GM06990 (cell line): ENCODE results near the gene GRHPR.

Experiments used
- DNase-seq: peaks from one replicate; pipeline ENCODE4 v3.0.0-alpha.2; 2011; ENCODE audit not compliant: insufficient read length; ENCODE audit errors: extremely low read depth
- H3K27me3 ChIP-seq: replicated peaks from 2 replicates; pipeline ENCODE4 v1.6.0; 2011; ENCODE audit warnings: low read length; ENCODE audit not compliant: control insufficient read depth, insufficient read depth
- H3K36me3 ChIP-seq: 2 replicates; pipeline ENCODE4 v1.5.1; 2011; ENCODE audit warnings: low read length; ENCODE audit not compliant: control insufficient read depth, insufficient read depth
- H3K4me3 ChIP-seq: replicated peaks from 2 replicates; pipeline ENCODE4 v1.5.1; 2011; ENCODE audit warnings: low read depth, mild to moderate bottlenecking, control low read depth, low read length
- TF ChIP-seq, protein P1 (sequence below): IDR thresholded peaks from 2 replicates; pipeline ENCODE4 v1.5.1; 2011; ENCODE audit warnings: low read length, control low read depth, mild to moderate bottlenecking, inconsistent platforms; ENCODE audit not compliant: insufficient read depth, poor library complexity, severe bottlenecking

GRHPR gene

DNA sequence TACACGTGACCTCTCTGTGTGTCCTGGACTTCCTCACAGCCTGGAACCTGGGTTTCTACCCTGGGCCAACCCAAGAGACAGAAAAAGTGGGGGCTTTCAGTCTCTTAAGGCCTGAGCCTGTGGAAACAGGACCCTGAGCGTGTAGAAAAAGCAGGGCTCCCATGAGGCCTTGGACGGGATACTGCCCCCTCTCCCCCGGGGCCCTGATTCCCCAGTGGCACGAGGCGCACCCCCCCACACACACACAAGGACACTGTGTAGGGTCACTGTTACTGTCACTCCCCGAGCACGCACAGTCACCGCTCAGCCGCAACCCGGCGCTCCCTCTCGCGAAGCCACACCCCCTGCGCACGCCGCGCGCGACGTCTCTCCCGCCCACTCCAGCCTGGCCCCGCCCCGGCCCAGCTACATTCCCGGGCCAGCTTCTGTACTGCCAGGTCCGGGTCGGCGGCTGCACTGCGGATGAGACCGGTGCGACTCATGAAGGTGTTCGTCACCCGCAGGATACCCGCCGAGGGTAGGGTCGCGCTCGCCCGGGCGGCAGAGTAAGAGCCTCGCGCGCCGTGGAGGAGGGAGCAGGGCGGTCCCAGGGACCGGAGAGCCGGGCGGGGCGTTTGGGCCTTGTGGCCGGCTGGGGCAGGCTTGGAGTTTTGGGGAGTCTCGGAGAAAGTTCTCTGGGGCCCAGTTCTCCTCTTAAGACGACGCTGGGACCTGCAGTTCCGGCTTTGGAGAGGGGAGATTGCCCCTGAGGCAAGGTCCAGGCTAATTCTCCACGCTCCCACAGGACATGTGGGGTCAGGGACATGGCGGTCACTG, at the start of gene GRHPR:
TSS of gene GRHPR (plus strand) at position 408 of the 816 bp plus-strand sequence. CDS start at position 463, 55 bp downstream.
- Histone ChIP-seq H3K36me3 (peaks cover 15% of the 10 kb centered on the region), H3K4me3 (peak within 1 kb of the TSS; percentile 93), H3K27me3 (no peaks in the 10 kb centered on the region)
- peak; percentile 91 for DNase-seq
- TF ChIP-seq, protein P1, sequence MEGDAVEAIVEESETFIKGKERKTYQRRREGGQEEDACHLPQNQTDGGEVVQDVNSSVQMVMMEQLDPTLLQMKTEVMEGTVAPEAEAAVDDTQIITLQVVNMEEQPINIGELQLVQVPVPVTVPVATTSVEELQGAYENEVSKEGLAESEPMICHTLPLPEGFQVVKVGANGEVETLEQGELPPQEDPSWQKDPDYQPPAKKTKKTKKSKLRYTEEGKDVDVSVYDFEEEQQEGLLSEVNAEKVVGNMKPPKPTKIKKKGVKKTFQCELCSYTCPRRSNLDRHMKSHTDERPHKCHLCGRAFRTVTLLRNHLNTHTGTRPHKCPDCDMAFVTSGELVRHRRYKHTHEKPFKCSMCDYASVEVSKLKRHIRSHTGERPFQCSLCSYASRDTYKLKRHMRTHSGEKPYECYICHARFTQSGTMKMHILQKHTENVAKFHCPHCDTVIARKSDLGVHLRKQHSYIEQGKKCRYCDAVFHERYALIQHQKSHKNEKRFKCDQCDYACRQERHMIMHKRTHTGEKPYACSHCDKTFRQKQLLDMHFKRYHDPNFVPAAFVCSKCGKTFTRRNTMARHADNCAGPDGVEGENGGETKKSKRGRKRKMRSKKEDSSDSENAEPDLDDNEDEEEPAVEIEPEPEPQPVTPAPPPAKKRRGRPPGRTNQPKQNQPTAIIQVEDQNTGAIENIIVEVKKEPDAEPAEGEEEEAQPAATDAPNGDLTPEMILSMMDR, result no peak

DNA sequence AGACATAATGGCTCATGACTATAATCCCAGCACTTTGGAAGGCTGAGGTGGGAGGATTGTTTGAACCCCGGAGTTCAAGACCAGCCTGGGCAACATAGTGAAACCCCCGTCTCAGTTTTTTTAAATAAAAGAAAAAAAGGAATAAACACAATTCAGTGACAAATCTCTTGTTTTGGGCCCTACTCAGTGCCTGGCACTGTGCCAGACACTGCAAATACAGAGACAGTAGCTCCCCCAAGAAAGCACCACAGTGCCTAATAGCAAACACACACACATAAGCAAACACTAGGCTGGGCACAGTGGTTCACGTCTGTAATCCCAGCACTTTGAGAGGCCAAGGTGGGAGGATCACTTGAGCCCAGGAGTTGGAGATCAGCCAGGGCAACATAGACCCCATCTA, 49.7 kb upstream of the GRHPR start:
- no peaks in the 10 kb centered on the region for H3K36me3 ChIP-seq
- no peak overlapping the region for H3K4me3 ChIP-seq
- DNase-seq, result no peak
- TF ChIP-seq, protein P1, result no peak
- no peaks in the 10 kb centered on the region for H3K27me3 ChIP-seq

DNA sequence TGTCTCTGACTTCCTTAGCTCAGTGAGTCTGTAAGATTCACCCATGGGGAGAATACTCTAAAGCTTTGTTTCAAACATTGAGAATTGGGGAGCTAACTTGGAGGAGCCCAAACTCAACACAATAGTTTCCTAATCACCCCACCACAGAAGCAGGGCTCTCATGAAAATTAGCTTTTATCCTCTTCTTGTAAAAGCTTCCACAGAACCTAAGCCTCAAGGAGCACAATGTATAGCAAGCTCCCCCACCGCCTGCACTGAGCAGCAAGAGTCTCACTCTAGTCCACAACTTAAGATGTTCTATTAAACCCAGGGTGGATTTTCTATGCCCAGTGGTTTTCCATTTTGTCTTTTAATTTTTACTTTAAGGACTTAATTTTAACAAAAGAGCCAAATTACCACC, 48.9 kb upstream of the GRHPR start:
- no peak overlapping the region for H3K4me3 ChIP-seq
- no peaks in the 10 kb centered on the region for H3K27me3 ChIP-seq
- TF ChIP-seq, protein P1, result no peak
- DNase-seq, result no peak
- H3K36me3 ChIP-seq, result no peaks in the 10 kb centered on the region

DNA sequence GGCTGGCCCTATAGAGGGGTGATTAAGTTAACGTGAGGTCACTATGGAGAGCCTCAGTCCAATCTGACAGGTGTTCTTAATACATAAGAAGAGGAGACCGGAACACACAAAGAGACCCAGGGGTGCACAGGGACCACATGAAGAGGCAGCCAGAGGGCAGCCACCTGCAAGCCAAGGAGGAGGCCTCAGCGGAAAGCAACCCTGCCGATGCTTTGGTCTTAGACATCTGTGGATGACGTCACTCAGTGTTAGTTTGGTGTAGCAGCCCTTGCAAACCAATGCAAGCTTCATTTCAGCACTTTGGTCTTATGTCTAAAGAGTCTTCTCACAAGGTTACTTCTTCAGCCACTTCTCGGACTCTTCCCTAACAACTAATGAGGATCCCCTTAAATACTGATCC, 47.6 kb upstream of the GRHPR start:
- Histone ChIP-seq H3K4me3 (no peak overlapping the region), H3K27me3 (no peaks in the 10 kb centered on the region), H3K36me3 (no peaks in the 10 kb centered on the region)
- TF ChIP-seq, protein P1, result peak; percentile 32
- DNase-seq, result peak; percentile 83

DNA sequence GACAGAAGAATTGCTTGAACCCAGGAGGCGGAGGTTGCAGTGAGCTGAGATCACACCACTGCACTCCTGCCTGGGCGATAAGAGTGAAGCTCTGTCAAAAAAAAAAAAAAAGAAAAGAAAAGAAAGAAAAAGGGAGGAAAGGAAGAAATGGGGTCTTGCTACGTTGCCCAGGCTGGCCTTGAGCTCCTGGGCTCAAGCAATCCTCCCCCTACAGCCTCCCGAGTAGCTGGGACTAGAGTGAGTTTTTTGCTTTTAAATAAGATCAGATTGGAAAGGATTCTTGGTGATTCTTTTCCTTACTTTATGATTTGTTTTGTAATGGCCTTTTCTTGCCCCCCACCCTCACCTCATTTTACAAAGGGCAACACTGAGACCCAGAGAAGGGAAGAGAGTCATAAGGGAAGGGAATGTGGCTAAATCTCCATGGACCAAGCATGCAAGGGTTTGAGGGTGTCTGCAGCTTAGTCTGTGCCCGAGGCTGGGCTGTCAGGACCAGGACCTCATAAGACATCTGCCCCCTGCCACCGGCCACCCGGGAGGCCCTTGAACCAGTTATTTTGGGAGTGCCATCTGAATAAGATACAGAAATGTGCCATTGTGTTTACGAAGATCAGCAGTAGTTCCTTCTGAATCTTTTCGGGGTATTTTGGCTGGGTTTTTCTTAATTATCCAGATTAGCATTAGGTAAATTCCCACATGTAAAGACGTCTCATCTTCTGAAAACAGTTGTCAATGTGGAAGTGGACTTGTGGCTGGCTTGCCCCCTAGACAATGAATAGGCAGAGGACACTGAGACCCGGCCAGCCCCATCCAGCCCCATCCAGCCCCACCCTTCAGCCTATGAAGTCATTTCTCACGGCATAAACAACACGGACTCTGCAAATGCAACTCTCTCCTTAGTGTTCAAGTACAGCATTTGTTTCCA, 44.5 kb upstream of the GRHPR start:
- H3K36me3 ChIP-seq, result no peaks in the 10 kb centered on the region
- peak; percentile 77 for DNase-seq
- H3K27me3 ChIP-seq, result no peaks in the 10 kb centered on the region
- peak overlapping the region; percentile 51 for H3K4me3 ChIP-seq
- TF ChIP-seq, protein P1, result no peak
